Body of pancreas (tissue), 4 donors: Measurements from ENCODE around the gene PRMT3.

Source experiments
- CTCF ChIP-seq, 7 experiments: fragments of 450-650 bp in 4 of 7; fragments of 200-600 bp in 3 of 7; sonication (generic) in 3 of 7; IDR thresholded peaks; one replicate each; pipeline ENCODE4 v1.5.1; 2016 to 2019; ENCODE audit warnings: antibody characterized with exemption in 7 of 7
- POLR2A ChIP-seq, 3 donors: fragments of 450-650 bp; IDR thresholded peaks; one replicate each; pipeline ENCODE4 v1.6.1; 2016; ENCODE audit warnings: antibody characterized with exemption in 3 of 3, mild to moderate bottlenecking in 2 of 3

DNA sequence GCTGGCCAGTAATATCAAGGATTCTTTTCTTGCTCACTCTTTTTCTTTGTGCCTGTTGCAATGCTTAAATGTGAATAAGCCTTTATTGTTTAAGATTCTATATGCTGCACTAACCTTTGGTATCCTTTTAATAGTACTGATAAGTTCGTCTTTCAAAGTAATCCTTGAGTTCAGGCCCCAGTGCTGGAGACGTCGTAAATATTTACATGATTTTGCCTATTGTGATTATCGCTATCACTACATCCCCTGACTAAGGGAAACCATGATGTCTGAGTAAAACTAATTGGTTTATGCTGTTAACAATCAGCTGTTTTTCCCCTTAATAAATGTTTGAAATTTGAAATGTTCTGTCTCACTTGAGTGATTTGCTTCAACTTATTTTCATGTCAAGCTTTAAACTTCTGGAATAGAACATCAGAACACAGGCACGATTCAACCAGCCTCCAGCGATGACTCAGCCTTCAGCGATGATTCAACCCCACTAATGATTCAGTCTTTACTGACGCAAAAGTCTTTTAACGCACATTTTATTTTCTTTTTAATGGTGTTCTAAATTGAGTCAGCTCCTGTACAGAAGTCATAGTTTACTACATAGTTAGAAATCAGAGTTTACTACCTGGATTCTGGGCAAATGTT, 20.1 kb upstream of the PRMT3 start:
- TF ChIP-seq CTCF (IDR thresholded peaks at IDR 0.05) (no peak), POLR2A (IDR thresholded peaks at IDR 0.05) (no peak)
